Measurements from ENCODE around the gene ROR1. TPM values are rescaled to one million over a fixed set of nuclear protein-coding genes. Genes with fewer than 3 reads are reported as not detected.
A peak's percentile ranks its signal among the peaks of the same experiment; 100 is the strongest.

Gene ROR1
- total and polyA plus RNA-seq, 2 of the 13 experiments (the other 11 are each of a cell fraction or from before 2014, with no cell fraction given), result 0.58 to 2.3 TPM

DNA sequence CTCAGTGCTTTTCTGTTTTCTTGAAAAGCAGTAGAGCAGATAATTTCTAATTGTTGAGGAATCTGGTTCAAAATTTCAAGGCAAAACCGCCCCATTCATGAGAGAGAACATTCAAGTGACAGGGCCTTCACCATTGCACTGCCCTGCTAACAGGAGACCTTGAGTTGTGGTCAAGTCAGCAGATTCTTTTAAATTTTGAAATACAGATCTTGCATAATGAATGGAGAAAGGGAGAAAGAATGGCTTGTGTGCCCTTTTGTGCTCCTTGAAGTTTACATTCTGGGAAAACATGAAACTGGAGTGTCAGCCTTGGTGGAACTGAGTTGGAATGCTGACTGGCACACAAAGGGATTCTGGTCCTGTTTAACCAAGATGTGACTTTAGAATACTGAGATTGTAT is 265.1 kb downstream of the ROR1 start:
- no peak overlapping the region for H3K4me3 ChIP-seq (replicated peaks in 1 of 3; ENCODE audit: insufficient read depth in 1 of 3, low read depth in 2 of 3, low read length in 3 of 3)
- ATAC-seq (no peak), DNase-seq (ENCODE audit: low spot score) (no peak), FAIRE-seq (no peak)
- H3K27me3 ChIP-seq (ENCODE audit: control insufficient read depth in 1 of 2, insufficient read depth in 2 of 2, low read length in 2 of 2), result no peaks in the 10 kb centered on the region
- H3K27ac ChIP-seq (ENCODE audit: extremely low read length, insufficient read depth, low read length), result no peak overlapping the region
- no peak overlapping the region for H3K4me2 ChIP-seq (ENCODE audit: low read depth, low read length)
- POLR2A ChIA-PET, result no interaction called here
- H4K20me1 ChIP-seq (ENCODE audit: insufficient read depth, low read length), result no peaks in the 10 kb centered on the region
- CTCF ChIA-PET (ENCODE audit: low intra/inter-chr PET ratio, low total read pairs), result no interaction called here
- no TSS peak for BruUV-seq (replicated peaks)
- in situ Hi-C loops (cut with HindIII; ENCODE audit: extremely low pct_ligation_motif_present, low pct_unique_long_range_greater_than_20kb), result no loop called here
- H3K9me3 ChIP-seq (ENCODE audit: low read length), result no peaks in the 10 kb centered on the region
- H3K4me1 ChIP-seq (ENCODE audit: insufficient read depth, low read length), result peaks cover 10% of the 10 kb centered on the region; the same call in 1 of the 2 replicates
- no peaks in the 10 kb centered on the region for H3K36me3 ChIP-seq (replicated peaks in 1 of 2; ENCODE audit: control insufficient read depth in 1 of 2, insufficient read depth in 2 of 2, low read length in 2 of 2)
- intact Hi-C loops (cut with micrococcal nuclease; ENCODE audit: unreplicated experiment), result no loop called here
- no peak for TF ChIP-seq ZNF496 (CRISPR knock-in tag; IDR thresholded peaks at IDR 0.05; ENCODE audit: insufficient replicate concordance)
- no peak for TF ChIP-seq POLR2AphosphoS2 (IDR thresholded peaks at IDR 0.05; ENCODE audit: low read depth, low read length)
- TF ChIP-seq ZNF256 (CRISPR knock-in tag; conservative IDR thresholded peaks at IDR 0.05), result no peak
- no peak for TF ChIP-seq SMAD1 (CRISPR knock-in tag; IDR thresholded peaks at IDR 0.05; ENCODE audit: borderline replicate concordance, low read depth)
- TF ChIP-seq, protein P1, sequence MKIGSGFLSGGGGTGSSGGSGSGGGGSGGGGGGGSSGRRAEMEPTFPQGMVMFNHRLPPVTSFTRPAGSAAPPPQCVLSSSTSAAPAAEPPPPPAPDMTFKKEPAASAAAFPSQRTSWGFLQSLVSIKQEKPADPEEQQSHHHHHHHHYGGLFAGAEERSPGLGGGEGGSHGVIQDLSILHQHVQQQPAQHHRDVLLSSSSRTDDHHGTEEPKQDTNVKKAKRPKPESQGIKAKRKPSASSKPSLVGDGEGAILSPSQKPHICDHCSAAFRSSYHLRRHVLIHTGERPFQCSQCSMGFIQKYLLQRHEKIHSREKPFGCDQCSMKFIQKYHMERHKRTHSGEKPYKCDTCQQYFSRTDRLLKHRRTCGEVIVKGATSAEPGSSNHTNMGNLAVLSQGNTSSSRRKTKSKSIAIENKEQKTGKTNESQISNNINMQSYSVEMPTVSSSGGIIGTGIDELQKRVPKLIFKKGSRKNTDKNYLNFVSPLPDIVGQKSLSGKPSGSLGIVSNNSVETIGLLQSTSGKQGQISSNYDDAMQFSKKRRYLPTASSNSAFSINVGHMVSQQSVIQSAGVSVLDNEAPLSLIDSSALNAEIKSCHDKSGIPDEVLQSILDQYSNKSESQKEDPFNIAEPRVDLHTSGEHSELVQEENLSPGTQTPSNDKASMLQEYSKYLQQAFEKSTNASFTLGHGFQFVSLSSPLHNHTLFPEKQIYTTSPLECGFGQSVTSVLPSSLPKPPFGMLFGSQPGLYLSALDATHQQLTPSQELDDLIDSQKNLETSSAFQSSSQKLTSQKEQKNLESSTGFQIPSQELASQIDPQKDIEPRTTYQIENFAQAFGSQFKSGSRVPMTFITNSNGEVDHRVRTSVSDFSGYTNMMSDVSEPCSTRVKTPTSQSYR (CRISPR knock-in tag; IDR thresholded peaks at IDR 0.05; ENCODE audit: borderline replicate concordance), result no peak
- peak; percentile 50; the same call in 1 of the 2 replicates for TF ChIP-seq MAFF (IDR thresholded peaks at IDR 0.05; ENCODE audit: low read depth, low read length)
- TF ChIP-seq, protein P2, sequence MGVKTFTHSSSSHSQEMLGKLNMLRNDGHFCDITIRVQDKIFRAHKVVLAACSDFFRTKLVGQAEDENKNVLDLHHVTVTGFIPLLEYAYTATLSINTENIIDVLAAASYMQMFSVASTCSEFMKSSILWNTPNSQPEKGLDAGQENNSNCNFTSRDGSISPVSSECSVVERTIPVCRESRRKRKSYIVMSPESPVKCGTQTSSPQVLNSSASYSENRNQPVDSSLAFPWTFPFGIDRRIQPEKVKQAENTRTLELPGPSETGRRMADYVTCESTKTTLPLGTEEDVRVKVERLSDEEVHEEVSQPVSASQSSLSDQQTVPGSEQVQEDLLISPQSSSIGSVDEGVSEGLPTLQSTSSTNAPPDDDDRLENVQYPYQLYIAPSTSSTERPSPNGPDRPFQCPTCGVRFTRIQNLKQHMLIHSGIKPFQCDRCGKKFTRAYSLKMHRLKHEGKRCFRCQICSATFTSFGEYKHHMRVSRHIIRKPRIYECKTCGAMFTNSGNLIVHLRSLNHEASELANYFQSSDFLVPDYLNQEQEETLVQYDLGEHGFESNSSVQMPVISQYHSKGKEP (CRISPR knock-in tag; IDR thresholded peaks at IDR 0.05), result no peak
- no peak for TF ChIP-seq HOXA3 (CRISPR knock-in tag; IDR thresholded peaks at IDR 0.05)
- no peak for TF ChIP-seq ZNF891 (CRISPR knock-in tag; IDR thresholded peaks at IDR 0.05)
- TF ChIP-seq MAFK (conservative IDR thresholded peaks at IDR 0.05 in 1 of 2, IDR thresholded peaks at IDR 0.05 in 1 of 2; ENCODE audit: low read length in 2 of 2), result 0 out of 4 replicates have a peak, but pooled peaks of 1 of the 2 experiments have one; percentile 17
- no peak overlapping the region for H3K9ac ChIP-seq (ENCODE audit: insufficient read depth, low read depth, low read length)
- no peak overlapping the region for H2AFZ ChIP-seq (ENCODE audit: low read length)
- WGBS (ENCODE audit: low lambda C conversion rate), result 8% methylated on average over 1 of the region's 1 CpG
- H3K79me2 ChIP-seq (ENCODE audit: insufficient read depth, low read length), result no peaks in the 10 kb centered on the region

All from HepG2 (cell line).